Sigmoid colon (tissue), 7 donors: ENCODE measurements around the gene DDX3X. TPM values are rescaled to one million over a fixed set of nuclear protein-coding genes. Genes with fewer than 3 reads are reported as not detected.
"Not testable (repeated sequence)": the region's sequence is repeated elsewhere in the genome, so short reads cannot be mapped to it uniquely, and the experiment has no call there.

Source experiments
- DNase-seq: peaks from one replicate; pipeline ENCODE4 v3.0.0-alpha.2; 2019
- H3K27ac ChIP-seq, 4 donors: fragments of 200-600 bp; sonication (generic); one replicate each; pipeline ENCODE4 v1.5.1; 2016 to 2019; ENCODE audit warnings: mild to moderate bottlenecking in 1 of 4
- H3K27me3 ChIP-seq, 3 donors: fragments of 200-600 bp; sonication (generic); one replicate each; pipeline ENCODE4 v1.5.1; 2019; ENCODE audit warnings: mild to moderate bottlenecking in 1 of 3
- H3K36me3 ChIP-seq, 4 donors: fragments of 200-600 bp; sonication (generic); one replicate each; pipeline ENCODE4 v1.5.1; 2016 to 2019
- H3K4me1 ChIP-seq, 4 donors: fragments of 200-600 bp; sonication (generic); one replicate each; pipeline ENCODE4 v1.5.1; 2017 to 2019
- H3K4me3 ChIP-seq, 4 donors: fragments of 200-600 bp; sonication (generic); one replicate each; pipeline ENCODE4 v1.5.1; 2017 to 2019; ENCODE audit warnings: mild to moderate bottlenecking in 2 of 4, moderate library complexity in 1 of 4
- H3K9me3 ChIP-seq, 4 donors: fragments of 200-600 bp in 3 of 4; sonication (generic) in 3 of 4; one replicate each; pipeline versions ENCODE4 v1.5.1 to v1.6.1; 2013 to 2019
- EP300 ChIP-seq, 4 donors: sonication (generic); formaldehyde crosslinking; IDR thresholded peaks; one replicate each; pipeline ENCODE4 v1.6.1; 2017; ENCODE audit warnings: antibody characterized with exemption in 4 of 4
- POLR2A ChIP-seq, 2 donors: fragments of 450-650 bp; IDR thresholded peaks; one replicate each; pipeline ENCODE4 v1.6.1; 2016; ENCODE audit warnings: antibody characterized with exemption in 2 of 2, mild to moderate bottlenecking in 2 of 2, moderate library complexity in 2 of 2
- POLR2AphosphoS5 ChIP-seq, 4 donors: sonication (generic); formaldehyde crosslinking; IDR thresholded peaks; one replicate each; pipeline ENCODE4 v1.6.1; 2017; ENCODE audit warnings: antibody characterized with exemption in 4 of 4
- WGBS, 2 donors: extraction: QIAGEN DNeasy Blood & Tissue Kit; methylation state at CpG; one replicate each; pipeline ENCODE4 v1.1.7; 2013; 5-methylcytosine and 5-hydroxymethylcytosine counted together
- intact Hi-C: fragments of 100-400 bp; cut with DNase I; formaldehyde crosslinking; loops from one replicate; pipeline ENCODE4 v1.15.1; 2023
- polyA plus RNA-seq, 3 donors: library from polyadenylated mRNA; stranded (reverse); fragments of 200-250 nt; gene quantifications; one replicate each; pipeline ENCODE4 v1.2.3, GENCODE V29; 2013
- small RNA-seq, 3 donors: library from RNA; depleted of rRNA; stranded (forward); fragments of <200 nt; gene quantifications; one replicate each; pipeline ENCODE3, GENCODE V24; 2016
- total RNA-seq, 4 donors: library from RNA; depleted of rRNA; stranded (reverse); fragments of >200 nt; gene quantifications; one replicate each; pipeline ENCODE4 v1.1.0, GENCODE V29; 2016
- TF ChIP-seq, protein P1 (sequence below), 4 experiments: fragments of 450-650 bp in 3 of 4; fragments of 200-600 bp in 1 of 4; IDR thresholded peaks; one replicate each; pipeline ENCODE4 v1.5.1; 2016 to 2019; ENCODE audit warnings: antibody characterized with exemption in 4 of 4, mild to moderate bottlenecking in 3 of 4, moderate library complexity in 2 of 4
- donor health status: healthy with polysubstance abuse.
- donor health status: Bipolar disorder and iron deficiency.
- donor health status: healthy.

The DDX3X gene
- total and polyA plus RNA-seq, 7 donors, result 86.0 to 218 (median 146) TPM

- intact Hi-C loops, result no loop called here
- no peaks in the 10 kb centered on the region for H3K9me3 ChIP-seq
- TF ChIP-seq EP300 (IDR thresholded peaks at IDR 0.05) (no peak), POLR2A (IDR thresholded peaks at IDR 0.05) (no peak), POLR2AphosphoS5 (IDR thresholded peaks at IDR 0.05) (no peak)
- TF ChIP-seq, protein P1, sequence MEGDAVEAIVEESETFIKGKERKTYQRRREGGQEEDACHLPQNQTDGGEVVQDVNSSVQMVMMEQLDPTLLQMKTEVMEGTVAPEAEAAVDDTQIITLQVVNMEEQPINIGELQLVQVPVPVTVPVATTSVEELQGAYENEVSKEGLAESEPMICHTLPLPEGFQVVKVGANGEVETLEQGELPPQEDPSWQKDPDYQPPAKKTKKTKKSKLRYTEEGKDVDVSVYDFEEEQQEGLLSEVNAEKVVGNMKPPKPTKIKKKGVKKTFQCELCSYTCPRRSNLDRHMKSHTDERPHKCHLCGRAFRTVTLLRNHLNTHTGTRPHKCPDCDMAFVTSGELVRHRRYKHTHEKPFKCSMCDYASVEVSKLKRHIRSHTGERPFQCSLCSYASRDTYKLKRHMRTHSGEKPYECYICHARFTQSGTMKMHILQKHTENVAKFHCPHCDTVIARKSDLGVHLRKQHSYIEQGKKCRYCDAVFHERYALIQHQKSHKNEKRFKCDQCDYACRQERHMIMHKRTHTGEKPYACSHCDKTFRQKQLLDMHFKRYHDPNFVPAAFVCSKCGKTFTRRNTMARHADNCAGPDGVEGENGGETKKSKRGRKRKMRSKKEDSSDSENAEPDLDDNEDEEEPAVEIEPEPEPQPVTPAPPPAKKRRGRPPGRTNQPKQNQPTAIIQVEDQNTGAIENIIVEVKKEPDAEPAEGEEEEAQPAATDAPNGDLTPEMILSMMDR (IDR thresholded peaks at IDR 0.05), result no peak
- H3K36me3 ChIP-seq, result no peaks in the 10 kb centered on the region
- no peaks in the 10 kb centered on the region for H3K27me3 ChIP-seq
- 97 to 99% methylated on average over 5 of the region's 5 CpGs for WGBS, 2 donors
- no peak for DNase-seq
- no peaks in the 10 kb centered on the region for H3K4me1 ChIP-seq
- no peak overlapping the region for H3K27ac ChIP-seq
- H3K4me3 ChIP-seq, result no peak overlapping the region
Observed at GRCh38 chrX:41409006-41409405, 75.0 kb downstream of the DDX3X start.

DNA sequence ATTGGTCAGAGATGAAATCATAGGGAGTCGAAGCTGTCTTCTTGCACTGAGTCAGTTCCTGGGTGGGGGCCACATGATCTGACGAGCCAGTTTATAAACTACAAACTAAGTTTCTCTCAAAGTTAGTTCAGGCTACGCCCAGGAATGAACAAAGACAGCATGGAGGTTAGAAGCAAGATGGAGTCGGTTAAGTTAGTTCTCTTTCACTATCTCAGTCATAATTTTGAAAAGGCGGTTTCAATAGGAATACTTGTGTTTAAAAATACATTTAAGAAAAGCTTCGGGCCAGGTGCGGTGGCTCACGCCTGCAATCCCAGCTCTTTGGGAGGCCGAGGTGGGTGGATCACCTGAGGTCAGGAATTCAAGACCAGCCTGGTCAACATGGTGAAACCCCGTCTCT lies 77.3 kb downstream of the DDX3X start:
- H3K4me3 ChIP-seq, DNase-seq, intact Hi-C loops, H3K27ac ChIP-seq, H3K27me3 ChIP-seq, H3K36me3 ChIP-seq, H3K4me1 ChIP-seq, H3K9me3 ChIP-seq: not testable (repeated sequence)
- WGBS, 2 donors, result 91 to 95% methylated on average over 10 of the region's 10 CpGs

- Histone ChIP-seq H3K4me3 (no peak overlapping the region), H3K4me1 (no peaks in the 10 kb centered on the region), H3K9me3 (no peaks in the 10 kb centered on the region), H3K27ac (peak overlapping the region in 1 of 4 donors; percentile 20), H3K27me3 (no peaks in the 10 kb centered on the region), H3K36me3 (no peaks in the 10 kb centered on the region)
- 38 to 66% methylated on average over 9 of the region's 9 CpGs for WGBS, 2 donors
- DNase-seq, result no peak
- intact Hi-C loops, result no loop called here
- TF ChIP-seq EP300 (IDR thresholded peaks at IDR 0.05), result no peak
- TF ChIP-seq, protein P1 (IDR thresholded peaks at IDR 0.05), result no peak
- no peak for TF ChIP-seq POLR2A (IDR thresholded peaks at IDR 0.05)
- TF ChIP-seq POLR2AphosphoS5 (IDR thresholded peaks at IDR 0.05), result no peak
Observed at GRCh38 chrX:41412261-41413081, 78.5 kb downstream of the DDX3X start.

Small RNA genes lying within 50 kb of the gene (small RNA-seq; reads per million reads assigned to genes)
- gene RF00019 (0 reads per million in 3 donors), gene RNA5SP502 (0 reads per million in 3 donors)

Other genes with a start within 250 kb of the DDX3X start
- gene USP9X, start 248.7 kb upstream of the DDX3X start, total RNA-seq, result 10 to 100 TPM; 64.3 to 84.5 (median 73.6) TPM
- 10 to 100 TPM in 2 of 3 donors, 1 to 10 TPM in 1; 9.6 to 18.7 (median 12.0) TPM for gene USP9X, start 248.7 kb upstream of the DDX3X start, polyA plus RNA-seq
- not detected for gene NYX, start 113.2 kb downstream of the DDX3X start, total RNA-seq
- under 1 TPM in 1 of 3 donors, not detected in 2; 0.03 TPM for gene NYX, start 113.2 kb downstream of the DDX3X start, polyA plus RNA-seq